ENCODE results near the gene ACAD10.

The ACAD10 gene

GRCh38 chr12:111783046-111783445 is 97.2 kb downstream of the ACAD10 start:
- TF ChIP-seq CTCF (IDR thresholded peaks at IDR 0.05; ENCODE audit: insufficient read depth, low read depth, low read length, missing control alignments): no peak

GRCh38 chr12:111784953-111785352 is 99.1 kb downstream of the ACAD10 start:
- DNase-seq (ENCODE audit: low read depth): no peak
- TF ChIP-seq CTCF (IDR thresholded peaks at IDR 0.05; ENCODE audit: insufficient read depth, low read depth, low read length, missing control alignments): no peak
- H3K4me3 ChIP-seq (ENCODE audit: low read length): no peak overlapping the region

More at GRCh38 chr12:111783046-111783445, 97.2 kb downstream of the ACAD10 start:
- H3K4me3 ChIP-seq (ENCODE audit: low read length): no peak overlapping the region
- no peak for DNase-seq (ENCODE audit: low read depth)

GRCh38 chr12:111785651-111786050 is 99.8 kb downstream of the ACAD10 start:
- no peak for DNase-seq (ENCODE audit: low read depth)
- H3K4me3 ChIP-seq (ENCODE audit: low read length): no peak overlapping the region

GRCh38 chr12:111788178-111788654 is 102.4 kb downstream of the ACAD10 start:
- no peak for DNase-seq (ENCODE audit: low read depth)
- no peak overlapping the region for H3K4me3 ChIP-seq (ENCODE audit: low read length)
- TF ChIP-seq CTCF (IDR thresholded peaks at IDR 0.05; ENCODE audit: insufficient read depth, low read depth, low read length, missing control alignments): peak; percentile 56

More at GRCh38 chr12:111785651-111786050, 99.8 kb downstream of the ACAD10 start:
- TF ChIP-seq CTCF (IDR thresholded peaks at IDR 0.05; ENCODE audit: insufficient read depth, low read depth, low read length, missing control alignments): no peak

GRCh38 chr12:111789779-111790178 is 103.9 kb downstream of the ACAD10 start:
- no peak for TF ChIP-seq CTCF (IDR thresholded peaks at IDR 0.05; ENCODE audit: insufficient read depth, low read depth, low read length, missing control alignments)
- DNase-seq (ENCODE audit: low read depth): no peak
- H3K4me3 ChIP-seq (ENCODE audit: low read length): no peak overlapping the region

GRCh38 chr12:111791507-111791906 is 105.7 kb downstream of the ACAD10 start:
- no peak overlapping the region for H3K4me3 ChIP-seq (ENCODE audit: low read length)
- no peak for TF ChIP-seq CTCF (IDR thresholded peaks at IDR 0.05; ENCODE audit: insufficient read depth, low read depth, low read length, missing control alignments)
- DNase-seq (ENCODE audit: low read depth): no peak

- H3K4me3 ChIP-seq (ENCODE audit: low read length): no peak overlapping the region
- TF ChIP-seq CTCF (IDR thresholded peaks at IDR 0.05; ENCODE audit: insufficient read depth, low read depth, low read length, missing control alignments): no peak
- peak; percentile 48 for DNase-seq (ENCODE audit: low read depth)
Observed at GRCh38 chr12:111792155-111792855, 106.5 kb downstream of the ACAD10 start.

All from epithelial cell of esophagus (primary cell).